ENCODE results near the gene ZFYVE28. TPM values are rescaled to one million over a fixed set of nuclear protein-coding genes. Genes with fewer than 3 reads are reported as not detected.

The ZFYVE28 gene
- total and polyA plus RNA-seq, 12 donors, result 4.3 to 24.6 (median 16.0) TPM

DNA sequence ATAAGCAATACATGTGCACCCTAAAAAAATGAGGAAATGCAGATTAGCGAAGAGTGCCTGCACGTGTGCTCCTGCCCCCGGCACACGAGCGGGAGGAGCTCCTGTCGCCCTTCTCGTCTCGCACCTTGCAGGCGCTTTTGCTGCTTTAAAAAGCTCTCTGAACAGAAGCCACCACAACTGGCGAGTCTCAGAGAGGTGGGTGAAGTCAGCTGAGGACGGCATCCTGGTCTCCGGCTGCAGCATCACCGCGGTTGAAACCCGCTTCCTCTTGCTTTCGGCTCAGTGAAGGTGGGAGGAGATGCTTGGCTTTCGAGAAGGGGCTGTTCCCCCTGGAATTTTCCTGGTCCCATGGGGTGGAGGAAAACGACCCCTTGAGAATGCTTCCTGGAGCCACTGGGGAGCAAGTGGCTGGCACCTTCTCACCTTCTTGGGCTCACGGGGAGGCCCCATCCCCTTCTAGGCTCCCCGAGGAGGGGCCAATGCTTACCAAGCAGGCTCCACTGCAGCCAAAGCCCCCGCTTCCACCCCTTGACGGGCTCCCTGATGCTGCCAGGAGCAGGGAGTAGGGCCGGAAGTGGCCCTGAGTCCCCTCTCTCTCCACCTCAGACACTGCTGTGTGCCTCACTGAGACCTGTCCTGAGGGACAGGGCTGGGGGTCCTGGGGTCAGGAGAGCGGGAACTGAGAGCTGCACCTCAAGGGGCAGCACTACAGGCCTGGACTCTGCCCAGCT lies 127.3 kb downstream of the ZFYVE28 start:
- no peaks in the 10 kb centered on the region for H3K27me3 ChIP-seq
- H3K9me3 ChIP-seq (replicated peaks in 1 of 3), result no peaks in the 10 kb centered on the region
- TF ChIP-seq POLR2A (IDR thresholded peaks at IDR 0.05) (no peak), CTCF (IDR thresholded peaks at IDR 0.05) (no peak)
- DNase-seq, result peak in 2 of 7 donors; percentile 18 to 51
- intact Hi-C loops (cut with DNase I), result no loop called here
- WGBS, 4 donors, result 77 to 91% (median 80%) methylated on average over 17 to 24 of the region's 24 CpGs
- H3K4me3 ChIP-seq, result no peak overlapping the region
- H3K27ac ChIP-seq, result no peak overlapping the region
- H3K36me3 ChIP-seq (replicated peaks in 1 of 2), result no peaks in the 10 kb centered on the region
- H3K4me1 ChIP-seq (replicated peaks in 1 of 2), result peaks cover 8 to 14% of the 10 kb centered on the region in 2 donors

- no peak for TF ChIP-seq CTCF (IDR thresholded peaks at IDR 0.05)
- no peak for TF ChIP-seq POLR2A (IDR thresholded peaks at IDR 0.05)
- DNase-seq, result peak in 2 of 7 donors; percentile 15 to 33
- Histone ChIP-seq H3K4me3 (no peak overlapping the region), H3K9me3 (replicated peaks in 1 of 3) (no peaks in the 10 kb centered on the region), H3K27ac (no peak overlapping the region), H3K27me3 (no peaks in the 10 kb centered on the region), H3K36me3 (replicated peaks in 1 of 2) (no peaks in the 10 kb centered on the region), H3K4me1 (replicated peaks in 1 of 2) (peaks cover 8 to 12% of the 10 kb centered on the region in 2 donors)
- 80 to 93% (median 92%) methylated on average over 3 to 9 of the region's 9 CpGs for WGBS, 4 donors
- intact Hi-C loops (cut with DNase I), result no loop called here
Measured at GRCh38 chr4:2290488-2290887, 128.0 kb downstream of the ZFYVE28 start.

DNA sequence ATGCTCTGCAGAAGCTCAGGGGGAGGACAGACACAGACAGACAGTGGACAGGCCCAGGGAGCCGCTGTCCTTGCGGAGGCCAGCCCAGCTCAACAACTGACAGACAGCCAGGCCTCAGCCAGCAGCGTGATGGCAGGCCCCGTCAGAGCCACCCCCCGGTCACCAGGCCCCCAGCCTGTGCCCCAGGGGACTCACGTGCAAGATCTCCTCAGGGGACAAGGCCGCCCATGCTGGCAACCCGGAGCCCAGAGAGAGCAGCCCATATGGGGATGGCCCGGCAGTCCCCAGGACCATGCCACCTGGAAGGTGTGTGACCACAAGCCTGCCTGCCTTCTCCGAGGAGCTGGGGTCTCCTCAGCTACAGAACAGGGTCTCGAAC lies 128.5 kb downstream of the ZFYVE28 start:
- Histone ChIP-seq H3K36me3 (replicated peaks in 1 of 2) (no peaks in the 10 kb centered on the region), H3K4me3 (no peak overlapping the region), H3K9me3 (replicated peaks in 1 of 3) (no peaks in the 10 kb centered on the region), H3K4me1 (replicated peaks in 1 of 2) (peaks cover 8 to 12% of the 10 kb centered on the region in 2 donors), H3K27me3 (no peaks in the 10 kb centered on the region), H3K27ac (no peak overlapping the region)
- TF ChIP-seq CTCF (IDR thresholded peaks at IDR 0.05) (no peak), POLR2A (IDR thresholded peaks at IDR 0.05) (no peak)
- 89 to 100% (median 95%) methylated on average over 4 to 11 of the region's 11 CpGs for WGBS, 4 donors
- intact Hi-C loops (cut with DNase I), result no loop called here
- DNase-seq, result peak in 1 of 7 donors; percentile 38

DNA sequence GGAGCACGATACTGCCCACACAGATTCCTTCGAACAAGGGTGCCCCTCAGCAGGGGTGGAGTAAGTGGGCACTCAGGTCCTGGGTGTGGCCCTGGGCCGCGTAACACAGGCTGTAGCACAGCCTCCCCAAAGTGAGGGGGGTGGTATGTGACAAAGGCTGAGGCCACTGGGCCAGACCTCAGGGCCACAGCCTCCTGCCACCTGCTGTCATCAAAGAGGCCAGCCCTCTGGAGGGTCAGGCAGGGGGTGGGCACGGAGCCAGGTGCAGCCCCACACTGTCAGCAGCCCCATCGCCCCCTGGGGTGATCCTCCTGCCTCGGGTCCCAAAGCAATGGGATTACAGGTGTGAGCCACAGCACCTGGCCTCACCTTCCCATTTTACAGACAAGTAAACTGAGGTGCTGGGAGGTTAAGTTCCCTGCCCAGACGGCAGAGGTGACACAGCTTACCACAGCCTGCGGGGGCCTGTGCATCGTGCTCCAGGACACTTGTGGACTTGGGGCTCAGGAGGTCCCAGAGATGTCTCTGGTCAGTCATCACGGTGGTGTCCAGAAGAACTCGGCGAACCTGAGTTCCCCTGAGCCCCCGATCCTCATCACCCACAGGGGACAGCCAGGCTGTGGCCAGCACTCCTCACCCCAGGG lies 129.0 kb downstream of the ZFYVE28 start:
- DNase-seq, result peak in 3 of 7 donors; percentile 3 to 45 (median 10)
- Histone ChIP-seq H3K36me3 (replicated peaks in 1 of 2) (no peaks in the 10 kb centered on the region), H3K4me1 (replicated peaks in 1 of 2) (peaks cover 8 to 12% of the 10 kb centered on the region in 2 donors), H3K4me3 (no peak overlapping the region), H3K27me3 (no peaks in the 10 kb centered on the region), H3K9me3 (replicated peaks in 1 of 3) (no peaks in the 10 kb centered on the region), H3K27ac (no peak overlapping the region)
- intact Hi-C loops (cut with DNase I), result no loop called here
- TF ChIP-seq POLR2A (IDR thresholded peaks at IDR 0.05) (no peak), CTCF (IDR thresholded peaks at IDR 0.05) (no peak)
- 84 to 94% (median 90%) methylated on average over 5 to 14 of the region's 14 CpGs for WGBS, 4 donors

Measured in adrenal gland (tissue), 12 donors.